Fibroblast of peridontal ligament (primary cell): ENCODE data around the gene SLC25A22.

Experiments
- DNase-seq: peaks from one replicate; pipeline ENCODE4 v3.0.0-alpha.2; 2010; ENCODE audit errors: extremely low read depth

SLC25A22 gene

GRCh38 chr11:747158-748006 lies 50.7 kb downstream of the SLC25A22 start, which contains the start of gene TALDO1:
Gene TALDO1 (plus strand): TSS chr11:747464. CDS start chr11:747482, 18 bp downstream.
- DNase-seq = peak; percentile 67

DNA sequence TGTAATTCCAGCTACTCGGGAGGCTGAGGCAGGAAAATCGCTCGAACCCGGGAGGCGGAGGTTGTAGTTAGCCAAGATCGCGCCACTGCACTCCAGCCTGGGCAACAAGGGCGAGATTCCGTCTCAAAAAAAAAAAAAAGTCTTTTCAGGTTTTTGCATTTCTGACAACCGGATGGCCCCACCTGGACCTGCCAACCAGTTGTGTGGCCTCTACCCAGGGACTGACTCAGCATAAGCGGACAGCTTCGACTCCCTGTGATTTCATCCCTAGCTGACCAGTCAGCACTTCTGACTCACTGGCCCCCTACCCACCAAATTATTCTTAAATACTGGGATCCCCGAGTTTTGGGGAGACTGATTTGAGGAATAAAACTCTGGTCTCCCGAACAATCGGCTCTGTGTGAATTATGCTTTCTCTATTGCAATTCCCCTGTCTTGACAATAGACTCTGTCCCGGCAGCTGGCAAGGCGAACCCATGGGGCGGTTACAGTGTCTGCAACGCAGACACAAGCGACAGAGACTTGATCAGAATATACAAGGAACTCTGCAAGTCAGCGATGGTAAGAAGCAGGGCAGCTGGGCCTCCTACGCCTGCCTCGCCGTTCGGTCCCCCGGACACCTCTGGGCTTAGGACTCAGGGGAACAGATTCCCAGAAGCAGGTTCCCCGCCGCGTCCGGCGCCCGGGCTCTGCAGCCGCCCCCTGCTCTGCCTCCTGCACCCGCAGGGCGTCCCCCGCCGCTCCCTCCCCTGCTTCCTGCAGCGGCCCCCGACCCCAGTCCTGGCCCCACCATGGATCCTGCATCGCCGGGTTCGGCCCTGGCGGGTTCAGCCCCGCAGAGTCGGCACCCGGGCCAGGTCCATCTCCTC lies 51.6 kb downstream of the SLC25A22 start:
- DNase-seq = no peak

GRCh38 chr11:745428-745827 lies 52.7 kb downstream of the SLC25A22 start:
- no peak for DNase-seq

DNA sequence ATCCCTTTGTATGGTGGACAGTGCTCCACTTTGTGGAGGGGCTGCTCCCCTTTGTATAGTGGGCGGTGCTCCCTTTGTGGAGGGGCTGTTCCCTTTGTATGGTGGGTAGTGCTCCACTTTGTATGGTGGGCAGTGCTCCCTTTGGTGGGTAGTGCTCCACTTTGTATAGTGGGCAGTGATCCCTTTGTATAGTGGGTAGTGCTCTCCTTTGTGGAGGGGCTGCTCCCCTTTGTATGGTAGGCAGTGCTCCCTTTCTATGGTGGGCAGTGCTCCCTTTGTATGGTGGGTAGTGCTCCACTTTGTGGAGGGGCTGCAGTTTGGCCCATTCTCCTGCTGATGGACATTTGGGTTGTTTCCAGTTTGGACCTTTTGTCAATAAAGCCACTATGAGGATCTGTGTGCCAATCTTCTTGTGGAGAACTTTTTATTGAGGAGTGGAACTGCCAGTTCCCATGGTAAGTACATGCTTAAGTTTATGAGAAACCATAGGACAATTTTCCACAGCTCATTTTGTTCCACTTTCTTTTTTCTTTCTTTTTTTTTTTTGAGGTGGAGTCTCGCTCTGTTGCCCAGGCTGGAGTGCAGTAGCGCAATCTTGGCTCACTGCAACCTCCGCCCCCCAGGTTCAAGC lies 55.4 kb downstream of the SLC25A22 start:
- no peak for DNase-seq

DNA sequence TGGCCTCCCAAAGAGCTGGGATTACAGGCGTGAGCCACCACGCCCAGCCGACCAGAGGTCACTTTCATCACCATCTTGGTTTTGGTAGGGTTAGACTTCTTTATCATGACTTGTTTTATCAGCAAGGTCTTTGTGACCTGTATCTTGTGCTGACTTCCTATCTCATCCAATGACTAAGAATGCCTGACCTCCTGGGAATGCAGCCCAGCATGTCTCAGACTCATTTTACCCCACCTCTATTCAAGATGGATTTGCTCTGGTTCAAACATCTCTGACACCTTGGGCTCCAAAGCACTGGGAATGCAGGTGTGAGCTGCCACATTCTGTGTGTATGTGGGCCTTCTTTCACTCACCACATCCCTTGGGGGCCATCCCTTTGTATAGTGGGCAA lies 55.9 kb downstream of the SLC25A22 start:
- no peak for DNase-seq
